ENCODE data around the gene PSMD11.

PSMD11 gene

DNA sequence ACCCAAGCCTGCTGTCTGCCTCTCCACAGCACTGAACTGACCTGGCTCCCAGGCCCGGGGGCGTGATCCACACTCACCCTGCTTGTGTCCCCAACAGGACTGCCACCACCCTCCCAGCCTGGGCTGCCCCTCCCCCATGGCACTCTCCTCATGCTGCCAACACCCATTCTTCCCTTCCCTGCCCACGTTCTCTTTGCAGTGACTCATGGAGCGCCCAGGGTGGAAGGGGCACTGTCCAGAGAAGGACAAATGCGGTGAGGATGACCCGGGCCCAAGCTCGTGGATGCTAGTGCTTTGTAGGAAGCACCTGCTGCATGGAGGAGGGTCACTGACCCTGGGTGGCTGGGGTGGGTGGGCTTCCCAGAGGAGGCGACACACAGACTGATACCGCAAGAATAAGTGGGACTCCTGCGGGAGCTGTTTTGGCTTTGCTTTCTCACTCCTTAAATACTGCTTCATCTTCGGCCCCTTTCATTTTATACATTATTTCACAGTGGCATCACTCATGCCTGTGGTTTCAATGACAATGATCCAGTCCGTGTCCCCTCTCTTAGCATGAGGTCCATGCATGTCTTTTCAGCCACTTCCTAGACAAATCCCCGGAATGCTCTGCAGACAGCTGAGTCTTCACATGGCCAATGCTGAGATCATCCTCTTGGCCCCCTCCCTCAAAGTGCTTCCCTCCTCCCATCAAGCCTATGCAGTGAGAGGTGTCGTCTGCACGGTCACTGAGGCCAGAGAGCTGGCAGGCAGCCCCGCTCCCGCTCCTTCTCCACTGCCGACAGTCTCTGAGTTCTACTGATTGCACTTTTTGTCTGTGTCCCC is 60.1 kb downstream of the PSMD11 start:
- ChIA-PET POLR2A (no interaction called here), CTCF (no interaction called here)
- DNase-seq (ENCODE audit: extremely low spot score) = no peak
- TF ChIP-seq BHLHE40 (IDR thresholded peaks at IDR 0.05; ENCODE audit: borderline replicate concordance) (no peak), NFRKB (IDR thresholded peaks at IDR 0.05) (no peak), FOXA1 (IDR thresholded peaks at IDR 0.05) (no peak), LEF1 (IDR thresholded peaks at IDR 0.05; ENCODE audit: borderline replicate concordance) (no peak), ZNF384 (IDR thresholded peaks at IDR 0.05) (no peak), L3MBTL2 (conservative IDR thresholded peaks at IDR 0.05) (no peak)
- TF ChIP-seq, protein P1, sequence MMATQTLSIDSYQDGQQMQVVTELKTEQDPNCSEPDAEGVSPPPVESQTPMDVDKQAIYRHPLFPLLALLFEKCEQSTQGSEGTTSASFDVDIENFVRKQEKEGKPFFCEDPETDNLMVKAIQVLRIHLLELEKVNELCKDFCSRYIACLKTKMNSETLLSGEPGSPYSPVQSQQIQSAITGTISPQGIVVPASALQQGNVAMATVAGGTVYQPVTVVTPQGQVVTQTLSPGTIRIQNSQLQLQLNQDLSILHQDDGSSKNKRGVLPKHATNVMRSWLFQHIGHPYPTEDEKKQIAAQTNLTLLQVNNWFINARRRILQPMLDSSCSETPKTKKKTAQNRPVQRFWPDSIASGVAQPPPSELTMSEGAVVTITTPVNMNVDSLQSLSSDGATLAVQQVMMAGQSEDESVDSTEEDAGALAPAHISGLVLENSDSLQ (IDR thresholded peaks at IDR 0.05) = no peak

DNA sequence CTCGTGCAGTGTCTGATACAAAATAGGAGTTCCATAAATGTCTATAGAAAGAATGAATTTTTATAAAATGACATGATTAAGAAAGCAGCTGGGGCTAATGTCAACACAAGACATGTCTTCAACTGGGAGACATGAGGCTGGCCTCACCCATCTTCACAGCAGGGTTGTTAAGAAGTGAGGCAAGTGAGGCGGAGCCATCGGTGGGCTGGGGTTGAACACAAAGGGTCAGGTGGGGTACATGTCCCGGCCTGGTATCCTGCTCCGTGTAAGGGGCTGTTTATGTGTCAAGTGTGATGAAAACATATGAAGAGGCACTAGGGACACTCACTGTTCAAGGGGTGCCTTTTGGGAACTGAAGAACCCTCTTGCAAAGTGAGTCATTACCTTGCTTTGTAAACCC is 64.6 kb downstream of the PSMD11 start:
- ChIA-PET CTCF (no interaction called here), POLR2A (no interaction called here)
- TF ChIP-seq LEF1 (IDR thresholded peaks at IDR 0.05; ENCODE audit: borderline replicate concordance) = no peak
- TF ChIP-seq SUZ12 (IDR thresholded peaks at IDR 0.05) = no peak
- no peak for TF ChIP-seq FOXM1 (IDR thresholded peaks at IDR 0.05; ENCODE audit: borderline replicate concordance)
- no peak for TF ChIP-seq FOXK2 (IDR thresholded peaks at IDR 0.05)
- TF ChIP-seq ELF4 (IDR thresholded peaks at IDR 0.05) = no peak
- TF ChIP-seq TARDBP (IDR thresholded peaks at IDR 0.05) = no peak
- no peak for TF ChIP-seq BHLHE40 (IDR thresholded peaks at IDR 0.05; ENCODE audit: borderline replicate concordance)
- no peak for TF ChIP-seq FOXA1 (IDR thresholded peaks at IDR 0.05)
- TF ChIP-seq ZNF384 (IDR thresholded peaks at IDR 0.05) = no peak
- TF ChIP-seq L3MBTL2 (conservative IDR thresholded peaks at IDR 0.05) = no peak
- DNase-seq (ENCODE audit: extremely low spot score) = no peak

DNA sequence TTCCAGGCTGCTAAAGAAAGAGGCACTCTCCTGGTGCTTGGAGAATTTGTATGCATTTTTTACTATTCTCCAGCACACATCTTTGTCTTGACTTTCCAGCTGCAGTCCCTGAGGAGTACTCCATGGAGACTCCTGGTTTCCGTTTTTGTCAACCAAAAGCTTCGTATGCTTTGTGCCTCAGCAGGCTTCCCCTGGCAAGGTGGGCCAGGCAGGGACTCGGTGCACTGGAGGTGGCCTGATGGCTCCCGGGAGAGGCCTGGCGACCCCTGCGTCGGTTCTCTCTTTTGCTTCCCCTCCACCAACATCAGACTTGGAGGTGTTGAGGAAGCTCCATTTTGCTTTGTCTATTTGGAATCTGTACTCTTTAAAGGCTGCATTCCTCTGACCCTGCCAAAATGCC is 66.2 kb downstream of the PSMD11 start:
- ChIA-PET CTCF (no interaction called here), POLR2A (interaction anchor here (1.2 kb wide), 1 partner anchor 24 kb away, joined by 4 read pairs; the partner anchor contains the start of gene CDK5R1)

DNA sequence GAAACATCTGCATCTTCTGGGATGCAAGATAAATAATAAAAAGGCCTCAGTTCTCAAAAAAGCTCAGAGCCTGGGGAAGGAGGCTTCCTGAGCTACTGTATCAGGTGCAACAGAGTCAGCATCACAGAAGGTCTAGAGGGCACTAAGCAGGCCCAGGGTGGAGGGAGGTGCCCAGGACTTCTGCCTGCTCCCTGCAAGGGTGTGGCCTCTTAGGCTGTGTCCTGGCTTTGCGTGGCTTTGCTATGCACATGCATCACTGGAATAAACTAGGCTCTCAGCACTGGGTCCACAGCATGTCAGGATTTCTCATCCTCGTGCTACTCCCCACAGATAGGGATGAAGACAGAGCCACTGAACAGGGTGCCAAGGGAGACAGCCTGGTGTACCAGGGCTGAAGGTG is 68.0 kb downstream of the PSMD11 start:
- TF ChIP-seq FOXK2 (IDR thresholded peaks at IDR 0.05) = no peak
- no peak for TF ChIP-seq L3MBTL2 (conservative IDR thresholded peaks at IDR 0.05)
- TF ChIP-seq ELF4 (IDR thresholded peaks at IDR 0.05) = no peak
- TF ChIP-seq SUZ12 (IDR thresholded peaks at IDR 0.05) = no peak
- TF ChIP-seq LEF1 (IDR thresholded peaks at IDR 0.05; ENCODE audit: borderline replicate concordance) = no peak
- TF ChIP-seq FOXM1 (IDR thresholded peaks at IDR 0.05; ENCODE audit: borderline replicate concordance) = no peak
- TF ChIP-seq BHLHE40 (IDR thresholded peaks at IDR 0.05; ENCODE audit: borderline replicate concordance) = no peak
- no peak for TF ChIP-seq ARNT (IDR thresholded peaks at IDR 0.05)
- TF ChIP-seq, protein P1 (IDR thresholded peaks at IDR 0.05) = no peak
- no peak for TF ChIP-seq ZNF384 (IDR thresholded peaks at IDR 0.05)
- no peak for TF ChIP-seq FOXA1 (IDR thresholded peaks at IDR 0.05)
- no peak for TF ChIP-seq HDGF (IDR thresholded peaks at IDR 0.05; ENCODE audit: borderline replicate concordance)
- no peak for TF ChIP-seq CTBP1 (IDR thresholded peaks at IDR 0.05; ENCODE audit: borderline replicate concordance)
- TF ChIP-seq SP1 (IDR thresholded peaks at IDR 0.05) = no peak
- TF ChIP-seq TARDBP (IDR thresholded peaks at IDR 0.05) = no peak
- no peak for TF ChIP-seq NFRKB (IDR thresholded peaks at IDR 0.05)
- DNase-seq (ENCODE audit: extremely low spot score) = no peak
- POLR2A ChIA-PET = no interaction called here
- CTCF ChIA-PET = interaction anchor here (0.6 kb wide), 1 partner anchor 13 kb away, joined by 3 read pairs; no protein-coding TSS in a partner anchor

More for the DNA sequence above, 66.2 kb downstream of the PSMD11 start:
- DNase-seq (ENCODE audit: extremely low spot score) = no peak
- TF ChIP-seq ZNF384 (IDR thresholded peaks at IDR 0.05) (no peak), ELF4 (IDR thresholded peaks at IDR 0.05) (no peak), LEF1 (IDR thresholded peaks at IDR 0.05; ENCODE audit: borderline replicate concordance) (no peak), ARNT (IDR thresholded peaks at IDR 0.05) (no peak), SUZ12 (IDR thresholded peaks at IDR 0.05) (no peak), SP1 (IDR thresholded peaks at IDR 0.05) (no peak), NFRKB (IDR thresholded peaks at IDR 0.05) (no peak), FOXK2 (IDR thresholded peaks at IDR 0.05) (no peak)
- TF ChIP-seq, protein P1 (IDR thresholded peaks at IDR 0.05) = no peak

DNA sequence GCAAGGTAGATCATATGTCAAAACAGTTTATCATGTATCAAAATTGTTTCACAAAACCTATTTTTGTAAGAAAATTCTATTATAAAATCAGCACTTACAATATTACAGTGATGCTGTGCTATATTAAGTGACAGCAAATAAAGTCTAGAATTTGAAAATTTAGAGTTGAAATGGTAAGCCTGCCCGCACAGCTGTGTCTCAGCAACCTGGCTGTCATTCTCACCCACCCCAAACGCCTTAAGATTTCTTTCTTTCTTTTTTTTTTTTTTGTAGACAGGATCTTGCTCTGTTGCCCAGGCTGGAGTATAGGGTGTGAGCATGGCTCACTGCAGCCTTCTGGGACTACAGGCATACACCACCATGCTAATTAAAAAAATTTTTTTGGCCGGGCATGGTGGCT is 69.3 kb downstream of the PSMD11 start:
- TF ChIP-seq ARNT (IDR thresholded peaks at IDR 0.05) (no peak), SUZ12 (IDR thresholded peaks at IDR 0.05) (no peak), FOXM1 (IDR thresholded peaks at IDR 0.05; ENCODE audit: borderline replicate concordance) (no peak), SP1 (IDR thresholded peaks at IDR 0.05) (no peak), TARDBP (IDR thresholded peaks at IDR 0.05) (no peak), FOXK2 (IDR thresholded peaks at IDR 0.05) (no peak), ZNF384 (IDR thresholded peaks at IDR 0.05) (no peak), HDGF (IDR thresholded peaks at IDR 0.05; ENCODE audit: borderline replicate concordance) (no peak), CTBP1 (IDR thresholded peaks at IDR 0.05; ENCODE audit: borderline replicate concordance) (no peak)
- TF ChIP-seq, protein P1 (IDR thresholded peaks at IDR 0.05) = no peak
- ChIA-PET CTCF (no interaction called here), POLR2A (no interaction called here)
- no peak for DNase-seq (ENCODE audit: extremely low spot score)

DNA sequence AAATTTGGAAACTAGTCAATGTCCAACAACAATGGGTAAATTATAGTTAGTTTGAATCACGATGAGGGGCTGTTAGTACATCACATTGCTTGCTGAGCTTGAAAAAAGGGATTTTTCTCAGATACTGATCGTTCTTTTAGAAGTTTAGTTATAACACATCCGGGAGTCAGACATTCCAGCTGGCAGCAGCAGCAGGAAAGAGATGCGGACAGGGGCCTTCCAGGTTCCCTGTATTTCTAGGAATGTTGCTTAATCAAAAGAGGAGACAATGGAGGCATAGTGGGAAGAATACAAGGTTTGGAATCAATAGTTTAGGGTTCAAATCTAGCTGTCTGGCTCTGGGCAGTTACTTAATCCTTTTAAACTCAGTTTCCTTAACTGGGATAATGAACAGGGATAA is 70.3 kb downstream of the PSMD11 start:
- TF ChIP-seq ZNF384 (IDR thresholded peaks at IDR 0.05) = no peak
- TF ChIP-seq FOXA1 (IDR thresholded peaks at IDR 0.05) = no peak
- no peak for TF ChIP-seq LEF1 (IDR thresholded peaks at IDR 0.05; ENCODE audit: borderline replicate concordance)
- no peak for TF ChIP-seq NFRKB (IDR thresholded peaks at IDR 0.05)
- TF ChIP-seq SUZ12 (IDR thresholded peaks at IDR 0.05) = no peak
- TF ChIP-seq TARDBP (IDR thresholded peaks at IDR 0.05) = no peak
- TF ChIP-seq BHLHE40 (IDR thresholded peaks at IDR 0.05; ENCODE audit: borderline replicate concordance) = no peak
- no peak for TF ChIP-seq ARNT (IDR thresholded peaks at IDR 0.05)
- no peak for TF ChIP-seq SP1 (IDR thresholded peaks at IDR 0.05)
- TF ChIP-seq, protein P1 (IDR thresholded peaks at IDR 0.05) = no peak
- TF ChIP-seq CTBP1 (IDR thresholded peaks at IDR 0.05; ENCODE audit: borderline replicate concordance) = no peak
- no peak for TF ChIP-seq L3MBTL2 (conservative IDR thresholded peaks at IDR 0.05)
- no peak for TF ChIP-seq HDGF (IDR thresholded peaks at IDR 0.05; ENCODE audit: borderline replicate concordance)
- TF ChIP-seq FOXK2 (IDR thresholded peaks at IDR 0.05) = no peak
- TF ChIP-seq ELF4 (IDR thresholded peaks at IDR 0.05) = no peak
- no peak for TF ChIP-seq FOXM1 (IDR thresholded peaks at IDR 0.05; ENCODE audit: borderline replicate concordance)
- CTCF ChIA-PET = no interaction called here
- DNase-seq (ENCODE audit: extremely low spot score) = no peak
- POLR2A ChIA-PET = no interaction called here
